Prostate gland (tissue), 2 donors: ENCODE data around the gene HIVEP2.

Experiments used
- CTCF ChIP-seq, 4 experiments: fragments of 200-600 bp in 2 of 4; fragments of 450-650 bp in 2 of 4; sonication (generic) in 2 of 4; IDR thresholded peaks; 1 replicate in 3 of 4; 2 replicates in 1 of 4; pipeline ENCODE4 v1.5.1; 2016 to 2019; ENCODE audit warnings: antibody characterized with exemption in 4 of 4, mild to moderate bottlenecking in 2 of 4, moderate library complexity in 2 of 4
- POLR2A ChIP-seq: fragments of 450-650 bp; IDR thresholded peaks from one replicate; pipeline ENCODE4 v1.6.1; 2016; ENCODE audit warnings: antibody characterized with exemption, mild to moderate bottlenecking
- POLR2AphosphoS5 ChIP-seq: sonication (generic); formaldehyde crosslinking; IDR thresholded peaks from one replicate; pipeline ENCODE4 v1.6.1; 2017; ENCODE audit warnings: antibody characterized with exemption

GRCh38 chr6:142834853-142835252, 110.1 kb downstream of the HIVEP2 start:
- TF ChIP-seq POLR2A (no peak), POLR2AphosphoS5 (no peak), CTCF (IDR thresholded peaks at IDR 0.05) (no peak)
